ENCODE measurements around the gene HELLS. TPM values are rescaled to one million over a fixed set of nuclear protein-coding genes. Genes with fewer than 3 reads are reported as not detected.
"Not testable (repeated sequence)": the region's sequence is repeated elsewhere in the genome, so short reads cannot be mapped to it uniquely, and the experiment has no call there.

Gene HELLS
- 29.8 and 35.8 TPM in 2 replicates for total RNA-seq (2014; rRNA removed; shearing (Covaris generic))
- 125 and 135 TPM in 2 replicates for polyA plus RNA-seq (2014; cell fraction: nucleus; rRNA removed)

DNA sequence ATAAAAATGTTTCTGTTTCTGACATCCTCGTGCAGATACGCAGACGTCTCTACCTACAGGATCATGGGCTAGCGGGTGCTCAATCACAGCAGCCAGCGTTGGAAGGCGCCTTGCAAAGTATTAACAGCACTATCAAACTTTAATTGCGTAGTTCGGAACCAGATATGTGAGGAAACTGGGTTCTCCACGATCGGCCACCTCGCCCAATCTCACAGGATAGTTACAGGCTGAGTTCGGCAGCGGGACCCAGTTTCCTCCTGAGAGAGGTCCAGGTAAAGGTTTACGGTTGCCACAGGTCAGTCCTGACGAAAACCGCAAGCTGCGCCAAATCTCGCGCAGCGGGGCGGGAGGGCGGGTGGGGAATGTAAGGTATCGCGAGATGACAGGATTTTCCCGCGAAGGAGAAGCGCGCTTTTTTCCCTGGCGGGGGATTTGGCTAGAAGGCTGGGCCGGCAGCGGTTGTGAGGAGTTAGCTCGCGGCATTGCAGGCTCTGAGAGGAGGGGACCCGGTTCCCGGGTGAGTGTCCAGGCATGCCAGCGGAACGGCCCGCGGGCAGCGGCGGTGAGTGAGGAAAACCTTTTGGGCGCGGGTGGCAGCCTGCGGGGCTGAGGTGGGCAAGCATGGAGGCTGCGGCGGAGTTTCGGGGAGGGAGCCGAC is at the start of gene HELLS:
TSS of gene HELLS (plus strand) at position 398 of the 658 bp plus-strand sequence. CDS start at position 532, 134 bp downstream.
- DNase-seq (ENCODE audit: extremely low read depth, low read depth) = peak; percentile 84

DNA sequence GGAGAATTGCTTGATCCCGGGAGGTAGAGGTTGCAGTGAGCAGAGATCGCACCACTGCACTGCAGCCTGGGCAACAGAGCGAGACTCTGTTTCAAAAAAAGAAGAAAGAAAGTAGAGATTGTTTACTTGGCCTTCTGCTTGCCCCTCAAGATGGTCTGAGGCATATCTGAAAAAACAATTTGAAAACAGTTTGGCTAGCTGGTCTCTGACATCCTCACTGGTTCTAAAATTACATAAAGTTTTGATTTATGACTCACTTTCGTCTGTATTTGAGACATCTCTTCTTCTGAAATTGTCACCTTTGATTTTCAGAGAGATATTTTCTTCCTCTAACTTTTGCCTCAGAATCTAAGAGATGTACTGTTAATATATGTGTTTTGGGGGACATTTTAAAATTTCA is 49.6 kb upstream of the HELLS start:
- no peak for DNase-seq (ENCODE audit: extremely low read depth, low read depth)

DNA sequence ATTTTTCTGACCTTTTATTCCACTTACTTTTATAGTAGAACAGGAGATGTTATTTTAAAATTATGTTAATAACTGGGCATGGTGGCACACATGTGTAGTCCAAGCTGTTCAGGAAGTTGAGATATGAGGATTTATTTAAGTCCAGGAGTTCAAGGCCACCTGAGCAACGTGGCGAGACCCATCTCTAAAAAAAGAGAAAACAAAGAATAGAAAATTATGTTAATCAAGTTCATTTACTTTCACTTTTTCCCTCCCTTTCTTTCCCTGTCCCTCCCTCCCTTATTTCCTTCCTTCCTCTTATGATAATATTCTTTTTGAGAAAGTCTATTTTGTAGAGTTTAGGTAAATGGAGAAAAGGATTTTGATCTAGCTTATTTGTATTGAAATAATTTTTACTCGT is 48.9 kb upstream of the HELLS start:
- DNase-seq (ENCODE audit: extremely low read depth, low read depth) = no peak

DNA sequence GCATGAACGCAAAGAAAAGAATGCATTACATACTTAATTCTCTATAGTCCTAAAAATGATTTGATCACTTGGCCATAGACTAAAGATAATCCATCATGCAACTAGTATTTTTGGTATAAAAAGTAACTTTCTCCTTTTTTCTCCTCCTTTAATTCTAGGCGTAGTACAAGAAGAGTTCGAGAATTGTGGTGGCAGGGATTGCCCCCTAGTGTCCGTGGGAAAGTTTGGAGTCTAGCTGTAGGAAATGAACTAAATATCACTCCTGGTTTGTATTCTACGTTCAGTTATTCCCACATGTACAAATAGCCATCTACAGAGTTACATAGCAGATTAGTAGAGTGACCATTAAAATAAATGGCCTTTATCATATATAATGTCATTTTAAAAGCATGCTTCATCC is 45.5 kb upstream of the HELLS start:
- peak; percentile 5 for DNase-seq (ENCODE audit: extremely low read depth, low read depth)

DNA sequence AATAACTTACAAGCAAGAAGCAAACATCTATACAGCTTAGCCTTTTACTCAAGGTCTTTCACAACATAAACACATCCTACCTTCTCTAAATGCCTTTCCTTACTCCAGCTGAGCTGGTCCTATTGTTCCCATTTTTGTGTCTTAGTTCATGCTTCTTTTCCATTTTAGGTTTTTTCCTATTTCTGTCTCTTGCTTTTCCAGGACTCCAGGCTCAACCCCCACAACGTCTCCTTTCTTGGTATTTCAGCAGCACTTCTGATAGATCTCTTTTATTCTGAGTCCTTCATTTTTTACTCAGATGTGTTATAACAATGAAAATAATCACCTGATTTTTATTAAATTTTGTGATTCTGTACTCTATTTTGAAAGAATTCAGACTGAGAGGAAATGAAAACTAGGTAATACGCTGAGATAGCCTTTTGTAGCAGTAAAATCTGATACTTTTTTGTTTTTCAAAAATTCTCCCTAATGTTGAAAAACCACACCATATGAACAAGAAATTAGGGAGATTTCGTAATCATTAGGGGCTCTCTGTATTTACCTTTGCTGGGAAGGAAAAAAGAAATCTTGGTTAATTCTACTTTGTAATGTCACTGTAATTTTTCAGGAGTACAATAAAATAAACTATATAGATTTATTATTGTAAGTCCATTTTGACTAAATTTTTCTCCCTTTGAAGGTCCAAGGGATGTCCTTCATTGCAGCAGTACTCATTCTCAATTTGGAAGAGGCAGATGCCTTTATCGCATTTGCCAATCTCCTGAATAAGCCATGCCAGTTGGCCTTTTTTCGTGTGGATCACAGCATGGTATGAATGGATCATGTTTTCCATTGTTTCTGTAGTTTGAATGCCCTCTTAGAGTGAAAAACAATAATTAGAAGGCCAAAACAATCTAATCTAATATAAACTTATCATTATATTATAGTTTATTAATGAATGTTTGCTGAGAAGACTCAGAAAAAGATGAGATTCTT is 24.0 kb upstream of the HELLS start:
- no peak for DNase-seq (ENCODE audit: extremely low read depth, low read depth)

DNA sequence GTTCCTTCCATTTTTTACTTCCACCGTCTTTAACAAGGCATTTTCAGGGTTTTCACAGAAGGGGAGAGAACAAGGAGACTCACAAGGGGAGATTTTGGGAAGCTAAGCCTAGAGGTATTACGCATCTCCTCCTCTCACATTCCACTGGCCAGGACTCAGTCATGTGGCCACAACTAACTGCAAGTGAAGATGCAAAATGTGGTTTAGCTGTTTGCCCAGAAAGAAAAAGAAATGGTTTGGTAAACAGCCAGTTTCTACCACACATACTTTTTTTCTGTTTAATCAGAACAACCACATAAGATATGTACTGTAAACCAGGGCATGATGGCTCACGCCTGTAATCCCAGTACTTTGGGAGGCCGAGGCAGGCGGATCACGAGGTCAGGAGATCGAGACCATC is 21.4 kb upstream of the HELLS start:
- DNase-seq (ENCODE audit: extremely low read depth, low read depth) = no peak

DNA sequence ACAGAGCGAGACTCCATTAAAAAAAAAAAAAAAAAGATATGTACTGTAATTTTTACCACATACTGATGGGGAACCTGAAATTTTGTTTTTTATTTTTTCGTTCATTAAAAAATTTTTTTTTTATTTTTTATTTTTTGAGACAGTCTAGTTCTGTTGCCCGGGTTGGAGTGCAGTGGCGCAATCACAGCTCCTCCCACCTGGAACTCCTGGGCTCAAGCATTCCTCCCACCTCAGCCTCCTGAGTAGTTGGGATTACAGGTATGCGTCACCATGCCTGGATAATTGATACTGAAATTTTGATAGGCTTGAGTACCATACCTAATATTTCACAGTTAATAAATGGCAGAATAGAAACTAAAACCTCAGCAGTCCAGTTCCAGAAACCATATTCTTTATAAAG is 20.9 kb upstream of the HELLS start:
- DNase-seq (ENCODE audit: extremely low read depth, low read depth) = no peak

DNA sequence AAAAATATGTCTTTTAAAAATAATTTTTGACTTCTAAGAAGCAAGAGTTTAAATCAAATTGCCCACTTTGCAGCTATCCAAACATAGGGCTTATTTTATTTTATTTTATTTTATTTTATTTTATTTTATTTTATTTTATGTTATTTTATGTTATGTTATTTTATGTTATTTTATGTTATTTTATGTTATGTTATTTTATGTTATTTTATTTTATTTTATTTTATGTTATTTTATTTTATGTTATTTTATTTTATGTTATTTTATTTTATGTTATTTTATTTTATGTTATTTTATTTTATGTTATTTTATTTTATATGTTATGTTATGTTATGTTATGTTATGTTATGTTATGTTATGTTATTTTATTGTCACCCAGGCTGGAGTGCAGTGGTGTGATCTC is 14.0 kb upstream of the HELLS start:
- DNase-seq (ENCODE audit: extremely low read depth, low read depth) = not testable (repeated sequence)

DNA sequence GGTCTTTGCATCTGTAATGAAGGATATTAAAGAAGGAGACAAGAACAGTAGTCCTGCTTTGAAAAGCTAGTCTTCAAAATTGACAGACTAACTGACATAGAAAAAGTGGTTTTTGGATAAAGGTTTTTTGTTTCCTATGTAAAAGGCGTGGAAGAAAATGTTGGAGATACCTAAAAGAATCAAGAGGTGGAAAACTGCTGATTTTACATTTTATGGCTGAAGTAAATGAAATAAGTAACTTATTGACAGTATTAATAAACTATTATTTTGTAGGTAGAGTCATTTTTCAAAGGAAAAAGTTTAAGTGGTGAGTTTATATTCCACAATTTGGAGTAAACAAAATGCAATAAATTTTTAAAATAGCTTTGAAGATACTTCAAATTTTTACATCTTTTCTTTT is 12.6 kb upstream of the HELLS start:
- no peak for DNase-seq (ENCODE audit: extremely low read depth, low read depth)

DNA sequence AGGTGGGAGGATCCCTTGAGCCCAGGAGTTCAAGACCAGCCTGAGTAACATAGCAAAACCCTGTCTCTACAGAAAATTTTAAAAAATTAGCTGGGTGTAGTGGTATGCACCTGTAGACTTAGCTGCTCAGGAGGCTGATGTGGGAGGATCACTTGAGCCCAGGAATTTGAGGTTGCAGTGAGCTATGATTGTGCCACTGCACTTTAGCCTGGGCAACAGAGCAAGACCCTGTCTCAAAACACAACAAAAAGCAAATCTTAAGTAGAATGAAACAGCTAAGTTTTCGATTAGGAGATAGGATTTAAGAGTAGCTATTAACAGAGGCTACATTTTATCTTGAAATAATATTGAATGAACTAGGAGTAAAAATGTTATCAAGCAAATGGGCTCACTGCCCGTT is 3.3 kb upstream of the HELLS start:
- not testable (repeated sequence) for DNase-seq (ENCODE audit: extremely low read depth, low read depth)

DNA sequence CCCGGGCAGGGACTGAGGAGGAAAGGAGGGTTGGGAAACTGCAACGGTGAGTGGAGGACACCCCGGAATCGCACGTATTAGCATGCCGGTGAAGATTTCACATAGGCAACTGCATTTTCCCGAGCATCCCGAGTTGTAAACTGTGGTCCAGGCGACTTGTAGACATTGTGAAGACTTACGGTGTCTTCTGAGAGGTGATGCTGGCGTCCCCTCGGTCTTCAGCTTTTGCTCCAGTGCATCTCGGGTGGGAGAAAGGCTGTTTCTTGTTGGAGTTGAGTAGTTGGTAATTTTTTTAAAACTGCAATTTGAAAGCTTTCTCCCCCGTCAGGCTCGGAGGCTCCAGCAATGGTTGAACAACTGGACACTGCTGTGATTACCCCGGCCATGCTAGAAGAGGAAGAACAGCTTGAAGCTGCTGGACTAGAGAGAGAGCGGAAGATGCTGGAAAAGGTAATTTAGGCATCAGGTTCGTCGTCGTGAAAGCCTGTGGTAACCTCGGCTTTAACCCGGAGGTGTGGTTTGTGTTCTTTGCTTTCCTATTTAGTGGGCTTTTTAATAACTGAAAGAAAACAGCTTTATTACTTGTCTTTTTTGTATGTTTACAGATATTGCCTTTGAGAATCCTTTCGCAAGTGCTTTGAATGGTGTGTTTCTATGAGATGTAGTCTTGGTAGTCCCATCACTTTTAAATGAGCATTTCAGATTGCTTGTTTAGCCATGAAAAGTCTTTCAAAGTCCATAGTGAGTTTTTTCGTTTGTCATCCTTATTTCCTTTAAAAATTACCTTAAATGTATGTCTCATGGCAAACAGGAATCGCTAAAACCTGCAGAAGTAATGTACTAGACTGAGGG is 687 bp downstream of the HELLS start:
- no peak for DNase-seq (ENCODE audit: extremely low read depth, low read depth)

DNA sequence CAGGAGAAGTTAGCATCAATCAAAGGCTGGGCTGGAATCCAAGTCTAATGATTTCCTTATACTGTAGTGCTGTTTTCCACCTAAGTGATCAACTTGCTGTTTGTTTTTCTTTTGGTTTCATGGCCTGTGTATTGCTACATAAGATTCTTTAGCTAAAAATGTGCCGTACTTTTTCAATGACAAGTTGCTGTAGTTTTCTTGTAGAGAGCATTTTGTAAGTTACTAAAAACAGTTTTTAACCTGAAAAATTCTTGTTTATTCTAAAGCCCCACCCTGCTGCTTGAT is 1.3 kb downstream of the HELLS start:
- DNase-seq (ENCODE audit: extremely low read depth, low read depth) = no peak

DNA sequence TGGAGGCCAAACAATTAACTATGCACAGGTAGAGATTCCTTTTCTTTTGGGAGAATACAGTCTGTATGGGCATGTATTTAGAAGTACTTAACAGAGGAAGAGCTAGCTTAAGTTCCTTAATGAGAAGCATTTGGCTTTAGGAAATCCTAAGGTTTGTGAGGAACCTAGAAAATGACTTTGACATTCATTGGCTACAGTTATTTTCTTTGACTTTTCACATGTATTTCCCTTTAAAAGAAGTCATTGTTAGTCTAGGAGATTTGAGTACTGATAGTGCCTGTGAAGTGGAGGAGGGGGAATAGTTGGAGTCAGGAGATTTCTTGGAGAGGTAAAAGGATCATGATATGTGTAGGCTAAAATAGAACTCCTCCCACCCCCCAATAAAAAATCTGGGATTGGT is 3.6 kb downstream of the HELLS start:
- DNase-seq (ENCODE audit: extremely low read depth, low read depth) = no peak

DNA sequence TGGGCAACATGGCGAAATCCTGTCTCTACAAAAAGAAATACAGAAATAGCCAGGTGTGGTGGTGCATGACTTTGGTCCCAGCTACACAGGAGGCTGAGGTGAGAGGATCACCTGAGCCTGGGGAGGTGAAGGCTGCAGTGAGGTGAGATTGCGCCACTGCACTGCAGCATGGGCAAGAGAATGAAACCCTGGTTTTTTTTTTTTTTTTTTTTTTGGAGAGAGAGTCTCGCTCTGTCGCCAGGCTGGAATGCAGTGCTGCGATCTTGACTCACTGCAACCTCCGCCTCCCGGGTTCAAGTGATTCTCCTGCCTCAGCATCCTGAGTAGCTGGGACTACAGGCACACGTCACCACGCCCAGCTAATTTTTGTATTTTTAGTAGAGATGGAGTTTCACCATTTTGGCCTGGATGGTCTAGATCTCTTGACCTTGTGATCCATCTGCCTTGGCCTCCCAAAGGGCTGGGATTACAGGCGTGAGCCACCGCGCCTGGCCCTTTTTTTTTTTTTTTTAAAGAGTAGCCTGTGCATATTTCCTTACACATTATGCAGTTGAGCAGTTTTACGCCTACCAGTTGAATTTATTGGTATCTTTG is 22.2 kb downstream of the HELLS start:
- DNase-seq (ENCODE audit: extremely low read depth, low read depth) = not testable (repeated sequence)

DNA sequence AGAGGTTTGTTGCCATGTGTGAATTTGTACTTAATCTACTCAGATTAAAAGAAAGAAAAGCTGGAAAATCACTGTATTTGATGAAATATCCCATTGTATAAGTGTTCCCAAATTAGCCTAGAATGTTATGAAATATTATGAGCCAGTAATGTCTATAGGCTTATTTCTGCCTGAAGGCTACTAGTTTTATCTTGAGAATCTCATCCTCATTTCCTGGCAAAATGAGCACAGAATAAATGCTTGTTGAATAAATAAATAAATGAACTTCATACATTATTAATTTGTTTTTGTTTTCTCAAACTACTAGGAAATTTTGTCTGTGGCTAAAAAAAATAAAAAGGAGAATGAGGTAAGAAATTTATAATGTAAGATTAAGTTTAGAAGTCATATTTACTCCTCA is 25.5 kb downstream of the HELLS start:
- no peak for DNase-seq (ENCODE audit: extremely low read depth, low read depth)

DNA sequence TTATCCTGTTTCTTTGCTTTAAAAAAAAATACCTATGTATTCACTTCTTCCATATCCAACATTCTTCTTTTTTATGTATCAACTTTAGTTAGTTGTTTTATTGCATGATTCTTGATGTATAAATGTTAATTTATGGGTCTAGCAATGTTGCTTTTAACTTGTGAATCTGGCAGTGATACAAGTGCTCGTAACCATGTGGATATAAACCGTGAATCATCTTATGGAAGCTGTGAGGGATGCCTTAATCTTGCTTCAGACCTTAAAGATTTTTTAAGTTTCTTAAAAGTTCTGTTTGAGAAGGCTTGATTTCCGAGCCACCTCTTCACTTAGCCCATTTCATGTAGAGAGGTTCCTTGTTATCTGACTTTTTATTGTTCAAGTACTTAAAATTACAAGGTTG is 25.9 kb downstream of the HELLS start:
- no peak for DNase-seq (ENCODE audit: extremely low read depth, low read depth)

DNA sequence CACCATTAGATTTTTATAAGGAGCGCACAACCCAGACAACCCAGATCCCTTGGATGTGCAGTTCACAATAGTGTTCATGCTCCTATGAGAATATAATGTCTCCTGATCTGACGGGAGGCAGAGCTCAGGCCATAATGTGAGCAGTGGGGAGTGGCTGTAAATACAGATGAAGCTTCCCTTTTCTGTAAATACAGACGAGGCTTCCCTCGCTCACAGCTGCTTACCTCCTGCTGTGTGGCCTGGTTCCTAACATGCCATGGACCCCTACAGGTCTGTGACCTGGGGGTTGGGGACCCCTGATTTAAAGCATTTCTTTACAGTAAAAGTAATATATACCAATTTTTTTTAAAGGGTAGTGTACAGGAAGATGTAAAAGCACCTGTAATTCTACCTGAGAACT is 33.2 kb downstream of the HELLS start:
- DNase-seq (ENCODE audit: extremely low read depth, low read depth) = no peak

DNA sequence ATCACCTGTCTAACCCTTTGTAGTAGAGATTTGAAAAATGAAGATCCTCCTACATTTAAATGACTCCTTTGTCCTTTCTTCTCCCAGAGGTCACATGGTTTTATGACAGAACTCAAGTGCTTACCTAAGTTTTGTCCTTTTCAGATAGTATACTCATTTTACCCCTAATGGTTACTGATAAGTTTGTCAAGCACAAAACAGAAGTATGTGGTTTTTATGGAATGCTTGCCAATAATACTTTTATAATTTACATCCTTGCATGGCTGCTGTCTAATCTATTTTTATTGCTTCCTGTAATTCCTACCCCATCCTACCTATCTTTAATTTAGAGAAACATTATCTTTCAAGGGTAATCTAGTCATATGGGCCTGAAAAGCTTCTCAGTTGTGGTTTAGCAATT is 37.5 kb downstream of the HELLS start:
- DNase-seq (ENCODE audit: extremely low read depth, low read depth) = no peak

DNA sequence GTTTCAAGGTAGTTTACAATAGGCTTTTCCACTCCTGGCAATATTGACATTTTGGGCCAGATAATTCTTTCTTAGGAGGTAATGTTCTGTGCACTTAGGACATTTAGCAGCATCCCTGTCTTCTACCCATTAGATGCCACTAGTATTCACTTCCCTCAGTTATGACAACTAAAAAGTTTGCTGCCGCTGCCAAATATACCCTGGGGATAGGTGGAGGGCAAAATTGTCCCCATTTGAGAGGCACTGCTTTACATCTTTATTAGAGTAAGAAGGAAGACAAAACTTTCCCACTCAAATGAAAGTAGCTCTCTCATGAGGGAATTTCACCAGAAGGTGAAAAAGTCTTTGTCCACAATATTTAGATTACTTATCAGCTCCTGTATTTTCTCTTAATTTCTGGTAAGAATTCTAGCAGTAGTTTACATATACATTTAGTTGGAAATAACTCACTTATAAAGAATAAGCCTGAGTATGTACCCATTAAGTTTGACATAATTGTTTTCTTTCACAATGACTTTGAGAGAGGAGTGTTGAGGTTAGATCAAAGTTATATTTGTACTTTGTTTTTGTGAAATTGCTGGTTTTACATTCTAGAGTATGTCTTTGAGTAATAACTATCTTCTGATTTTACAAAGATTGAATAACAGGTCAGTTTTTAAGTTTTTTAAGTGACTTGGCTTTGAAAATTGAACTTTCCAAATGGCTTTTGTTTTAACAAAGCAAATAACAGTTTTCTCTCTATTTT is 46.0 kb downstream of the HELLS start:
- DNase-seq (ENCODE audit: extremely low read depth, low read depth) = no peak
